DND-41 (cell line): Measurements from ENCODE around the gene TSPAN18.

ENCODE experiments used
- EZH2 ChIP-seq: IDR thresholded peaks from 3 replicates; pipeline ENCODE4 v1.6.1; 2012; ENCODE audit warnings: borderline replicate concordance, low read depth, mild to moderate bottlenecking, moderate library complexity, low read length, inconsistent platforms; ENCODE audit not compliant: severe bottlenecking
- TF ChIP-seq, protein P1 (sequence below): IDR thresholded peaks from 2 replicates; pipeline ENCODE4 v1.5.1; 2012; ENCODE audit warnings: borderline replicate concordance, low read length, moderate library complexity, mild to moderate bottlenecking; ENCODE audit not compliant: poor library complexity, severe bottlenecking; ENCODE audit errors: extremely low read depth

DNA sequence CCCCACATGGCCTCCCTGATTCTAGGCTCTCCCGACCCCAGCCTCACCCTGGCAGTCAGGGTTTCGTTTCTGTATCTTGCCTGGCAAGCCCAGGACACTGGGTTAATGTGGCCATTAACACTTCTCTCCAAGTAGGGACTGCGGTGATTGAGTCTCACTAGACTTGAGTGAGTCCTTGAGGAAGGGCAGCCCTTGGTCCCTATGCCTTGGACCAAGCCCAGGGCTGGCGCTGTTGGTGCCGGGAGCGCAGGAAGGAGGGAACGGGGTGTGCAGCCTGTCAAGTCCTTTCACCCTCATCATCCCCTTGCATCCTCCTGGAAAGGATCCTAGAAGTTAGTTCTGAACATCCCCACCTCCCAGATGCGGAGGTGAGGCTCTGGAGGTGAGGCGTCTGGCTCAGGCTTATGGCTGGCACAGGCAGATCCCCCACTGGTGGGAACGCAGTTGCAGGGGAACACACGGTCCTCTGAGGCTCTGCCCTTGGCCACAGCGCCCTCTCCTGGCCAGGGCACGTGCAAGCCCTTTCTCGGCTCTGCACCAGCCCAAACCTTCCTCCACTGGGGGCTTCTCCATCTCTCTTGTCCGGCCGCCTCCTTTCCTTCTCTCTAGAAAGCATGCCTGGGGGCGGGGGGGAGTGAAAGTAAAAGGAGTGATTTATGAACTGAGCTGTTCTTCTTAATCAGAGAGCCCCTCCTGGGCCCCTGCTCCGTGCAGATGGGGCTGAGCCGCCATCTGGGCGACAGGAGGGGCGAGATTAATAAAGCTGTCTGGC is 167.3 kb downstream of the TSPAN18 start:
- TF ChIP-seq, protein P1, sequence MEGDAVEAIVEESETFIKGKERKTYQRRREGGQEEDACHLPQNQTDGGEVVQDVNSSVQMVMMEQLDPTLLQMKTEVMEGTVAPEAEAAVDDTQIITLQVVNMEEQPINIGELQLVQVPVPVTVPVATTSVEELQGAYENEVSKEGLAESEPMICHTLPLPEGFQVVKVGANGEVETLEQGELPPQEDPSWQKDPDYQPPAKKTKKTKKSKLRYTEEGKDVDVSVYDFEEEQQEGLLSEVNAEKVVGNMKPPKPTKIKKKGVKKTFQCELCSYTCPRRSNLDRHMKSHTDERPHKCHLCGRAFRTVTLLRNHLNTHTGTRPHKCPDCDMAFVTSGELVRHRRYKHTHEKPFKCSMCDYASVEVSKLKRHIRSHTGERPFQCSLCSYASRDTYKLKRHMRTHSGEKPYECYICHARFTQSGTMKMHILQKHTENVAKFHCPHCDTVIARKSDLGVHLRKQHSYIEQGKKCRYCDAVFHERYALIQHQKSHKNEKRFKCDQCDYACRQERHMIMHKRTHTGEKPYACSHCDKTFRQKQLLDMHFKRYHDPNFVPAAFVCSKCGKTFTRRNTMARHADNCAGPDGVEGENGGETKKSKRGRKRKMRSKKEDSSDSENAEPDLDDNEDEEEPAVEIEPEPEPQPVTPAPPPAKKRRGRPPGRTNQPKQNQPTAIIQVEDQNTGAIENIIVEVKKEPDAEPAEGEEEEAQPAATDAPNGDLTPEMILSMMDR: peak; percentile 80
- TF ChIP-seq EZH2: no peak
